ENCODE data around the gene MAP7.

DNA sequence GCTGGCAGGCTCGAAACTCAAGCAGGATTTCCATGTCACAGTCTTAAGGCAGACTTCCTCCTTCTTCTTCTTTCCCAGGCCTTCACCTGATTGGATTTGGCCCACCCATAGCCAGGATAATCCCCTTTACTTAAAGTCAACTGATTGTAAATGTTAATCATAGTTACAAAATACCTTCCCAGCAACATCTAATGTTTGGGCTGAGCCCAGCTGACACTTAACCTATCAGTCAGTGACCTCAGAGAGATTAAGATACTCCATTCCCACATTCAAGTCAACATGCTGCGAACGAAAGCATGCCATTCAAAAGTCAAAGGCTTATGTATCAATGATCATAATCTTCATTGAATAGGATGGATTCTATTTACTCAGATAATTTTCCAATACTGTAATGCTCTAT lies 16.0 kb downstream of the MAP7 start:
- TF ChIP-seq, protein P1, sequence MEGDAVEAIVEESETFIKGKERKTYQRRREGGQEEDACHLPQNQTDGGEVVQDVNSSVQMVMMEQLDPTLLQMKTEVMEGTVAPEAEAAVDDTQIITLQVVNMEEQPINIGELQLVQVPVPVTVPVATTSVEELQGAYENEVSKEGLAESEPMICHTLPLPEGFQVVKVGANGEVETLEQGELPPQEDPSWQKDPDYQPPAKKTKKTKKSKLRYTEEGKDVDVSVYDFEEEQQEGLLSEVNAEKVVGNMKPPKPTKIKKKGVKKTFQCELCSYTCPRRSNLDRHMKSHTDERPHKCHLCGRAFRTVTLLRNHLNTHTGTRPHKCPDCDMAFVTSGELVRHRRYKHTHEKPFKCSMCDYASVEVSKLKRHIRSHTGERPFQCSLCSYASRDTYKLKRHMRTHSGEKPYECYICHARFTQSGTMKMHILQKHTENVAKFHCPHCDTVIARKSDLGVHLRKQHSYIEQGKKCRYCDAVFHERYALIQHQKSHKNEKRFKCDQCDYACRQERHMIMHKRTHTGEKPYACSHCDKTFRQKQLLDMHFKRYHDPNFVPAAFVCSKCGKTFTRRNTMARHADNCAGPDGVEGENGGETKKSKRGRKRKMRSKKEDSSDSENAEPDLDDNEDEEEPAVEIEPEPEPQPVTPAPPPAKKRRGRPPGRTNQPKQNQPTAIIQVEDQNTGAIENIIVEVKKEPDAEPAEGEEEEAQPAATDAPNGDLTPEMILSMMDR (IDR thresholded peaks at IDR 0.05; ENCODE audit: low read length), result no peak
- no peak for TF ChIP-seq EZH2phosphoT487 (IDR thresholded peaks at IDR 0.05; ENCODE audit: low read length)

Data from MM.1S (cell line).